ENCODE data around the gene BEND4. TPM values are rescaled to one million over a fixed set of nuclear protein-coding genes. Genes with fewer than 3 reads are reported as not detected.
A peak's percentile ranks its signal among the peaks of the same experiment; 100 is the strongest.

The BEND4 gene
- total RNA-seq, 1 donor from 2014 or later: not detected

- DNase-seq (ENCODE audit: low read depth): no peak
These were observed 47.9 kb downstream of the BEND4 start for GRCh38 chr4:42104521-42104920.

GRCh38 chr4:42101446-42101975, 50.9 kb downstream of the BEND4 start:
- DNase-seq (ENCODE audit: low read depth): peak; percentile 89

GRCh38 chr4:42088386-42088785, 64.1 kb downstream of the BEND4 start:
- no peak for DNase-seq (ENCODE audit: low read depth)

- peak; percentile 58 for DNase-seq (ENCODE audit: low read depth)
These were observed 68.6 kb downstream of the BEND4 start for GRCh38 chr4:42083816-42084215.

- DNase-seq (ENCODE audit: low read depth): no peak
These were observed 72.1 kb downstream of the BEND4 start for GRCh38 chr4:42080306-42080705.

- DNase-seq (ENCODE audit: low read depth): no peak
These were observed 74.2 kb downstream of the BEND4 start for GRCh38 chr4:42078184-42078801.

GRCh38 chr4:42074294-42074693, 78.2 kb downstream of the BEND4 start:
- DNase-seq (ENCODE audit: low read depth): no peak

GRCh38 chr4:42070463-42070862, 82.0 kb downstream of the BEND4 start:
- peak; percentile 76 for DNase-seq (ENCODE audit: low read depth)

- no peak for DNase-seq (ENCODE audit: low read depth)
These were observed 85.2 kb downstream of the BEND4 start for GRCh38 chr4:42067264-42067663.

- no peak for DNase-seq (ENCODE audit: low read depth)
These were observed 86.1 kb downstream of the BEND4 start for GRCh38 chr4:42066402-42066801.

Other genes with a start within 250 kb of the BEND4 start
- 60.9 and 95.3 TPM in 2 replicates for gene TMEM33, start 217.2 kb downstream of the BEND4 start, total RNA-seq
- 0.15 TPM in 1 of 2 replicates, not detected in the other for gene DCAF4L1, start 170.9 kb downstream of the BEND4 start, total RNA-seq
- gene SLC30A9, start 162.1 kb downstream of the BEND4 start, total RNA-seq: 116 and 124 TPM in 2 replicates
- gene SHISA3, start 244.8 kb upstream of the BEND4 start, total RNA-seq: 0.17 and 0.20 TPM in 2 replicates